Testis (tissue), 2 donors: Measurements from ENCODE around the gene RRM1.

Experiments used
- CTCF ChIP-seq, 3 experiments: fragments of 450-650 bp in 2 of 3; fragments of 200-600 bp in 1 of 3; sonication (generic) in 1 of 3; IDR thresholded peaks; one replicate each; pipeline ENCODE4 v1.5.1; 2016 to 2019; ENCODE audit warnings: antibody characterized with exemption in 3 of 3, mild to moderate bottlenecking in 2 of 3, moderate library complexity in 1 of 3
- POLR2A ChIP-seq: fragments of 450-650 bp; IDR thresholded peaks from one replicate; pipeline ENCODE4 v1.6.1; 2017; ENCODE audit warnings: antibody characterized with exemption, mild to moderate bottlenecking, moderate library complexity

- TF ChIP-seq CTCF (IDR thresholded peaks at IDR 0.05) = no peak
- no peak for TF ChIP-seq POLR2A
These were observed 49.5 kb upstream of the RRM1 start for GRCh38 chr11:4044976-4045646.
